Chondrocyte (in vitro differentiated cells): ENCODE results near the gene EXOC3L2. TPM values are rescaled to one million over a fixed set of nuclear protein-coding genes. Genes with fewer than 3 reads are reported as not detected.

Experiments
- DNase-seq: peaks from one replicate; pipeline ENCODE4 v3.0.0; 2021; ENCODE audit warnings: mixed read lengths, low spot score
- H3K27ac Mint-ChIP-seq: one replicate; pipeline ENCODE4 v1.8.0; 2021; ENCODE audit warnings: mild to moderate bottlenecking, moderate library complexity, mixed read lengths; ENCODE audit not compliant: unreplicated experiment
- H3K27me3 Mint-ChIP-seq: 2 replicates; pipeline ENCODE4 v1.8.0; 2021; ENCODE audit warnings: low read depth, mixed read lengths
- H3K36me3 Mint-ChIP-seq: 2 replicates; pipeline ENCODE4 v1.8.0; 2021; ENCODE audit warnings: low read depth, mixed read lengths
- H3K4me1 Mint-ChIP-seq: 2 replicates; pipeline ENCODE4 v1.8.0; 2021; ENCODE audit warnings: low read depth, mild to moderate bottlenecking, mixed read lengths
- H3K4me3 Mint-ChIP-seq: one replicate; pipeline ENCODE4 v1.8.0; 2021; ENCODE audit warnings: mild to moderate bottlenecking, moderate library complexity, mixed read lengths; ENCODE audit not compliant: unreplicated experiment
- H3K9me3 Mint-ChIP-seq: 2 replicates; pipeline ENCODE4 v1.8.0; 2021; ENCODE audit warnings: low read depth, mixed read lengths
- CTCF ChIP-seq: fragments of 200-600 bp; sonication (generic); IDR thresholded peaks from 2 replicates; pipeline ENCODE4 v1.5.0; 2021; ENCODE audit warnings: antibody characterized with exemption, mild to moderate bottlenecking, moderate library complexity
- total RNA-seq: library from RNA; stranded (reverse); gene quantifications from 3 replicates; pipeline ENCODE4 v1.2.1, GENCODE V29; 2021

EXOC3L2 gene
- total RNA-seq, 1 donor from 2014 or later: 0.37 TPM

DNA sequence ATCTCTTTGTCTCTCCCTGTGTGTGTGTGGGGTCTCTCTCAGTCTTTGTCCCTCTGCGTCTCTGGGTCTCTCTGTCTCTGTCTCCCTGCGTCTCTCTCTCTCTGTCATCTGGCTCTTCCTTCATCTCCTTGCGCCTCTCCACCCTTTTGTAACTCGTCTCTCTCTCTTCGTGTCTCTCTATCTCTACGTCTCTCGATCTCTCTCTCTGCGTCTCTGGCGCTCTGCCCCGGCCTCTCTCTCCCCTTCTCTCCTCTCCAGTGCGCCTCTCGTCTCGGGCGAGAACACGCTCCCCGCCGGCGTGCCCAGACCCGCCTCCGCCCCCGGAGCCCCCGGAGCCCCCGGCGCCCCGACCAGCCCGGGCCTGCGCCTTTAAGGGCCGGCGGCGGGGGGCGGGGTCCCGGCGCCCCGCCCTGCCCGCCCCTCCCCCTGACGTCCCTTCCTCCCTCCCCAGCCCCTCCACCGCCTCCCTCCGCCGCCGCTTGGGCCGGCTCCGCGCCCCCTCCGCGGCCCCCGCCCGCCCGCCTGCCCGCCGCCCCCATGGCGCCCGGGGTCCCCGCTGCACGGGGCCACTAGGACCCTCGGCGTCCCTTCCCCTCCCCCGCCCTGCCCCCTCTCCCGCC lies 5.7 kb upstream of the EXOC3L2 start, which contains the start of gene MARK4:
TSS of gene MARK4 (plus strand) at position 440 of the 620 bp plus-strand sequence. CDS start 318 bp downstream, outside the sequence.
- Mint-ChIP-seq H3K27ac (peak within 1 kb of the TSS; percentile 80), H3K36me3 (no peaks in the 10 kb centered on the region), H3K4me1 (peaks cover 36% of the 10 kb centered on the region), H3K4me3 (peak within 1 kb of the TSS; percentile 85), H3K9me3 (no peaks in the 10 kb centered on the region), H3K27me3 (no peaks in the 10 kb centered on the region)
- DNase-seq: no peak
- no peak for TF ChIP-seq CTCF

GRCh38 chr19:45250216-45250831 lies 5.1 kb upstream of the EXOC3L2 start:
- Mint-ChIP-seq H3K36me3 (no peaks in the 10 kb centered on the region), H3K4me3 (peak overlapping the region; percentile 83)

DNA sequence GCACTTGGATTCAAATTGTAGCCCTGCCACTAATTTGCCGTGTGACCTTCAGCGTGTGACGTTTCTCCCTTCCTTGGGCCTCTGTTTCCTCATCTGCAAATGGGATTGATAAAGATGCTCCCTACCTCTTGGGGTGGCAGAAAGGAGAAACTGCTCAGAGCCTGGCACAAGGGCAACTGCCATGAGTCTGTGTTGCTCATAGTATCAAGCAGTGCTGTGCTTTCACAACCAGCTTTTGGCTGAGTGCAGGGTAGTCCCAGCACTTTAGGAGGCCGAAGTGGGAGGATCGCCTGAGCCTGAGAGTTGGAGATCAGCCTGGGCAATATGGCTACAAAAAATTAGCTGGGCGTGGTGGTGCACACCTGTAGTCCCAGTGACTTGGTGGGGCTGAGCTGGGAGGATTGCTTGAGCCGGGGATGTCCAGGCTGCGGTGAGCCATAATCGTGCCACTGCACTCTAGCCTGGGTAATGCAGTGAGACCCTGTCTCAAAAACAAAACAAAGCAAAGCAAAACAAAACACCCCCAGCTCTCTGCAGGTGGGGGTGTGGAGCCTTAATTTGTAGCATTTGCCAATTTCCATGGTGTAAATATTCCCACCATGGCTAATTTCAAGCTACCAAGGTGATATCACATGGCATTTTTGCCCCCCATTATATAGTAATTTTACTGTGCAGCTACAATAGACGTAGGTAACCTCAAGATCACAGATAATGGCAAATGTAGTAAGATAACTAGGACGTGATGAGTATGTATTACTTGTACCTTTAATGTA lies 4.2 kb upstream of the EXOC3L2 start:
- Mint-ChIP-seq H3K4me3 (no peak overlapping the region), H3K4me1 (peaks cover 38% of the 10 kb centered on the region), H3K27me3 (no peaks in the 10 kb centered on the region), H3K36me3 (no peaks in the 10 kb centered on the region), H3K27ac (no peak overlapping the region), H3K9me3 (no peaks in the 10 kb centered on the region)
- DNase-seq: no peak
- no peak for TF ChIP-seq CTCF

More at GRCh38 chr19:45250216-45250831, 5.1 kb upstream of the EXOC3L2 start:
- Mint-ChIP-seq H3K4me1 (peaks cover 35% of the 10 kb centered on the region), H3K9me3 (no peaks in the 10 kb centered on the region), H3K27ac (no peak overlapping the region), H3K27me3 (no peaks in the 10 kb centered on the region)
- no peak for TF ChIP-seq CTCF
- no peak for DNase-seq

DNA sequence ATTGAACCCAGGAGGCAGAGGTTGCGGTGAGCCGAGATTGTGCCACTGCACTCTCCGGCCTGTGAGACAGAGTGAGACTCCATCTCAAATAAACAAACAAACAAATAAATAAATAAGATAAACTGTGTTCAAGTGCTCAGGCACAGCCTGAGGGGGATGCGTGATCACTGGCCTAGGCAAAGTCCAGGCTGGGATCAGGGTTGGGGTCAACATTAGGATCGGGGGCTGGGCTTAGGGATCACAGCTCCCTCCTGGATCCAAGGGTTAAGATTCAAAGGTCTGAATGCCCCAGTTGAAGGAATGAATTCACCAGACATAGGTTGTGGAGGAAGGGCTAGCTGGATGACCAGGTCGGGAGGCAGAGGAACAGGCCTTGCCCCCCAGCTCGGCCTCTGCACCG lies 1.9 kb upstream of the EXOC3L2 start:
- Mint-ChIP-seq H3K27ac (no peak overlapping the region), H3K27me3 (no peaks in the 10 kb centered on the region), H3K4me3 (no peak overlapping the region), H3K9me3 (no peaks in the 10 kb centered on the region), H3K4me1 (peaks cover 21% of the 10 kb centered on the region), H3K36me3 (no peaks in the 10 kb centered on the region)
- no peak for DNase-seq
- no peak for TF ChIP-seq CTCF

DNA sequence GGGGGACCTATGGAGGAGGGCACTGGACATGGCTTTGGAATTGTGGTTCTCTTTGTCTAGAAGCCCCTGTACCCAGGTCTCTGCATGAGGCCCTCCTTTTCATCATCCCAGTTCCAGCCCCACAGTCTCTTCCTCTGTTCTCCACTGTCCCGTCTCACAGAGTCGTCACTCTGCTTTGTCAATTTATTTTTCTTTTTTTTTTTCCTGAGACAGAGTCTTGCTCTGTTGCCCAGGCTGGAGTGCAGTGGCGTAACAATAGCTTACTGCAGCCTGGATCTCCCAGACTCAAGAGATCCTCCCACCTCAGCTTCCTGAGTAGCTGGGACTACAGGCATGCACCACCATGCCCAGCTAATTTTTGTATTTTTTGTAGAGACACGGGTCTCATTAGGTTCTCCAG lies 619 bp upstream of the EXOC3L2 start:
- no peak overlapping the region for H3K27ac Mint-ChIP-seq
- no peak for DNase-seq

More for the DNA sequence above, 619 bp upstream of the EXOC3L2 start:
- Mint-ChIP-seq H3K27me3 (no peaks in the 10 kb centered on the region), H3K4me1 (peaks cover 19% of the 10 kb centered on the region), H3K36me3 (no peaks in the 10 kb centered on the region), H3K4me3 (no peak overlapping the region), H3K9me3 (no peaks in the 10 kb centered on the region)
- no peak for TF ChIP-seq CTCF
